Ecto neural progenitor cell (in vitro differentiated cells): ENCODE measurements around the gene SVBP.

Experiments used
- DNase-seq: peaks from one replicate; pipeline ENCODE4 v3.0.0-alpha.2; 2018; ENCODE audit warnings: low spot score

Gene SVBP

GRCh38 chr1:42765269-42765668, 51.9 kb downstream of the SVBP start:
- no peak for DNase-seq

GRCh38 chr1:42762269-42762668, 54.9 kb downstream of the SVBP start:
- DNase-seq = no peak

DNA sequence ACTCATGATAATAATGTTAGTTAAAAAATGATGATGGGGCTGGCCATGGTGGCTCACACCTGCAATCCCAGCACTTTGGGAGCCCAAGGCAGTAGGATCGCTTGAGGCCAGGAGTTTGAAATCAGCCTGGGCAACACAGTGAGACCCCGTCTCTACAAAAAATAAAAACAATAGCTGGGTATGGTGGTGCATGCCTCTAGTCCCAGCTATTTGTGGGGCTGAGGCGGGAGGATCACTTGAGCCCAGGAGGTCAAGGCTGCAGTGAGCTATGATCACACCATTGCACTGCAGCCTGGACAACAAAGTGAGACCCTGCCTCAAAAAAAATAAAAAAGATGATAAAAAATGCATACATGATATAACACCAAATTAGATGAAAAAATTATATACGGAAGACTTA, 55.6 kb downstream of the SVBP start:
- DNase-seq = no peak

DNA sequence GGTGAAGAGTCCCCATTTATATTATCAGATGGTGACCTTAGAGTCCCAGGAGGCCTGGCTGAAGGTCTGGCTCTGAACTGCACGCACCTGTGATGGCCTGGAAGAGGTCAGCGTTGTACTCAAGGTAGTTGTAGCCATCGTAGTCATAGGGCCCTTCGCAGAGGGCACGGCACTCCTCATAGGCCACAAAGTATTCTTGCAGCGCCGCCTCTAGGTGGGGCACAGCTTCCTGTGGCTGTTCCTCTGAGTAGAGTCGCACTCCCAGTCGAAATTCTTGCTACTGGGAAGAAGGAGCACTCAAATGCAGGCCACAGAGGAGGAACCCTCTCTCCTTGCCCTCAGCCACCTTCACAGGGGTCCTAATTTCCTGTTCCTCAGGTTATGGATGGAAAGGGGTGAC, 58.1 kb downstream of the SVBP start:
- DNase-seq = no peak

DNA sequence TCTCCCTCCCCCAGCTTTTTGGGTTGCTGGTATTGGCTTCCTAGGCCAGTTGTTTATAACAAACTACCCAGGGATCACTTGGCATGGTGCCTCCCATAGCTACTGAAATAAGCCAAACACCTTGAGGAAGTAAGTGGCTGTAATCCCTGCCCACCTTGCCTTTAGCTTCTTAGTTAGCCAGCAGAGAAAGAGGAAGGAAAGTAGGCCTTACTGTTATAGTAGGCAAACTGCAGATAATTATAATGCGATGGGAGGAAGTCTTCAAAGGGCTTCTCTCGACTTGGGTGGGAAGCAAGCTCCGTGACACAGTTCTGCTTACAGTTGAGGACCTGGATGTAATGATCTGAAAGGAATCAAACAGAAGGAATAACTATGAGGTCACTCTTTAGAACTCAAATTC, 58.6 kb downstream of the SVBP start:
- DNase-seq = no peak

DNA sequence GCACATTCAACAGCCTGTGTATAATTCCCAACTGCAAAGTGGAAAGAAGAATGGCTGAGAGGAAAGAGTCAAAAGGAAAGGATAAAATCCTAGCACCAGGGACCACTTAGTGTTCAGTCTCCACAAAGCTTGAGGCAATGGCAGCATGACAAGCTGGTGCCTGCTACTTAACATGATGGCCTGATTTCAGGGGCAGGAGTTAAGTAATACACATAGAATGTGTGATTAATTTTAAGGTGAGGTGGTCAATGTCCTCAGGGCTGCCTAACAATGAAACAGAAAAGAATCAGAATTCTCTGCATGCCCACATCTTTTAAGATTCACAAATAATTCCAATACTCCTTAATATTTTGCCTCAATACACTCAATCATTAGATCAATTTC, 59.3 kb downstream of the SVBP start:
- no peak for DNase-seq
